GM19455 (cell line): ENCODE results near the gene GPC5.
"Not testable (repeated sequence)": the region's sequence is repeated elsewhere in the genome, so short reads cannot be mapped to it uniquely, and the experiment has no call there.

ENCODE experiments used
- ATAC-seq: cut with Tn5 transposase; IDR thresholded peaks from one replicate; pipeline ENCODE4 v1.9.1; 2021; ENCODE audit not compliant: unreplicated experiment

GPC5 gene

GRCh38 chr13:92896842-92897241 is 1498.4 kb downstream of the GPC5 start:
- no peak for ATAC-seq

GRCh38 chr13:92898946-92899345 is 1500.5 kb downstream of the GPC5 start:
- ATAC-seq: not testable (repeated sequence)

GRCh38 chr13:92900446-92900845 is 1502.0 kb downstream of the GPC5 start:
- no peak for ATAC-seq

- no peak for ATAC-seq
Observed at GRCh38 chr13:92901739-92902138, 1503.3 kb downstream of the GPC5 start.

- no peak for ATAC-seq
Observed at GRCh38 chr13:92912629-92913028, 1514.2 kb downstream of the GPC5 start.

GRCh38 chr13:92913840-92914239 is 1515.4 kb downstream of the GPC5 start:
- ATAC-seq: no peak
